ENCODE results near the gene IPO9.

GRCh38 chr1:201826830-201827229 lies 2.1 kb upstream of the IPO9 start:
- TF ChIP-seq CTCF (IDR thresholded peaks at IDR 0.05) = no peak
- TF ChIP-seq POLR2A (IDR thresholded peaks at IDR 0.05) = no peak

Data from uterus (tissue), 2 donors.